Astrocyte (in vitro differentiated cells and primary cell): ENCODE measurements around the gene PTPRO.

ENCODE experiments used
- CTCF ChIP-seq: IDR thresholded peaks from 2 replicates; pipeline ENCODE4 v1.5.1; 2011; ENCODE audit warnings: low read depth, mild to moderate bottlenecking, inconsistent platforms, low read length, moderate library complexity; ENCODE audit not compliant: insufficient read depth
- EZH2 ChIP-seq: IDR thresholded peaks from 2 replicates; pipeline ENCODE4 v1.6.1; 2012; ENCODE audit warnings: mild to moderate bottlenecking, low read length, inconsistent platforms; ENCODE audit not compliant: insufficient read depth

- TF ChIP-seq EZH2 (no peak), CTCF (no peak)
Observed at GRCh38 chr12:15608941-15609340, 286.6 kb downstream of the PTPRO start.
